GM12801 (cell line): Measurements from ENCODE around the gene DKK2.

Experiments used
- TF ChIP-seq, protein P1 (sequence below): IDR thresholded peaks from one replicate; pipeline ENCODE4 v1.5.1; 2011; ENCODE audit warnings: control low read depth; ENCODE audit not compliant: insufficient read length; ENCODE audit errors: extremely low read depth

Gene DKK2, protein sequence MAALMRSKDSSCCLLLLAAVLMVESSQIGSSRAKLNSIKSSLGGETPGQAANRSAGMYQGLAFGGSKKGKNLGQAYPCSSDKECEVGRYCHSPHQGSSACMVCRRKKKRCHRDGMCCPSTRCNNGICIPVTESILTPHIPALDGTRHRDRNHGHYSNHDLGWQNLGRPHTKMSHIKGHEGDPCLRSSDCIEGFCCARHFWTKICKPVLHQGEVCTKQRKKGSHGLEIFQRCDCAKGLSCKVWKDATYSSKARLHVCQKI

DNA sequence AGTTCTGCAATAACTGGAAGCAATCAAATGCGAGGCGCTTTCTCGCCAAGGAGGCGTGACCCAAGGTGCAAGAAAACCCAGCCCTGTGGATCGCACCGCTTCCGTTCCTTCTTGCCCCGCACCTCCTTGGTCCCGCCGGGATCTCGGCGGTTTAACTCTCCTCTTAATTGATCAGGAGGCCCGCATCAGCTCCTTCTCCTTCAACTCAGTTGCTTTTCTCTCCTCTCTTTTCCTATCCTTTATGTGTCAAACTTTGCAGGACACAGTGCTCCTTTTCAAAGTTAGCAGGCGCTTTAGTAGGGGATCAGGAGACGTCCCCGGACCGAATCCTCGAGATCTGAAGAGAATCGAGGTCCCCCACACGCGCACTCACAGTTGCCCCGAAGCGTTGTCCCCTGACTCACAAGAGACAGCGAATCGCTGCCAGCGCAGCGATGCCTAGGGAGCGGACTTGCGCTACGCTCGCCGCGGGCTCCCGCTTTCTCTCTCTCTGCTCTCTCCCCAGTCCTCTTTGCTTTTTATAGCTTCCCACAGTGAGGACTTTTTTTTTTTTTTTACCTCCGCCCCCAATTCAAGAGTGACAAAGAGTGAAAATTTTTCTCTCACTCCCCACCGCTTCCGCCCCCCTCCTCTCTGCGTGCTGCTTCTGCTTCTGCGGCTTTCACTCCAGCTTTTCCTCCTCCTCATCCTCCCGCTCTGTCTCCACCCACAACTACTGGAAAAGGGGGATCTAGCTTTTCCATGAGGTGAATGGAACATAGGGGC, at the start of gene DKK2:
TSS of gene DKK2 (minus strand) at position 495 of the 765 bp plus-strand sequence. CDS start 722 bp downstream, outside the sequence.
- TF ChIP-seq, protein P1, sequence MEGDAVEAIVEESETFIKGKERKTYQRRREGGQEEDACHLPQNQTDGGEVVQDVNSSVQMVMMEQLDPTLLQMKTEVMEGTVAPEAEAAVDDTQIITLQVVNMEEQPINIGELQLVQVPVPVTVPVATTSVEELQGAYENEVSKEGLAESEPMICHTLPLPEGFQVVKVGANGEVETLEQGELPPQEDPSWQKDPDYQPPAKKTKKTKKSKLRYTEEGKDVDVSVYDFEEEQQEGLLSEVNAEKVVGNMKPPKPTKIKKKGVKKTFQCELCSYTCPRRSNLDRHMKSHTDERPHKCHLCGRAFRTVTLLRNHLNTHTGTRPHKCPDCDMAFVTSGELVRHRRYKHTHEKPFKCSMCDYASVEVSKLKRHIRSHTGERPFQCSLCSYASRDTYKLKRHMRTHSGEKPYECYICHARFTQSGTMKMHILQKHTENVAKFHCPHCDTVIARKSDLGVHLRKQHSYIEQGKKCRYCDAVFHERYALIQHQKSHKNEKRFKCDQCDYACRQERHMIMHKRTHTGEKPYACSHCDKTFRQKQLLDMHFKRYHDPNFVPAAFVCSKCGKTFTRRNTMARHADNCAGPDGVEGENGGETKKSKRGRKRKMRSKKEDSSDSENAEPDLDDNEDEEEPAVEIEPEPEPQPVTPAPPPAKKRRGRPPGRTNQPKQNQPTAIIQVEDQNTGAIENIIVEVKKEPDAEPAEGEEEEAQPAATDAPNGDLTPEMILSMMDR, result no peak

GRCh38 chr4:107077192-107077591, 41.1 kb upstream of the DKK2 start:
- TF ChIP-seq, protein P1, result no peak

GRCh38 chr4:107072836-107073736, 37.0 kb upstream of the DKK2 start:
- TF ChIP-seq, protein P1, result no peak

- TF ChIP-seq, protein P1, result no peak
Observed at GRCh38 chr4:107071108-107071507, 35.0 kb upstream of the DKK2 start.

GRCh38 chr4:107069049-107069448, 32.9 kb upstream of the DKK2 start:
- TF ChIP-seq, protein P1, result no peak

DNA sequence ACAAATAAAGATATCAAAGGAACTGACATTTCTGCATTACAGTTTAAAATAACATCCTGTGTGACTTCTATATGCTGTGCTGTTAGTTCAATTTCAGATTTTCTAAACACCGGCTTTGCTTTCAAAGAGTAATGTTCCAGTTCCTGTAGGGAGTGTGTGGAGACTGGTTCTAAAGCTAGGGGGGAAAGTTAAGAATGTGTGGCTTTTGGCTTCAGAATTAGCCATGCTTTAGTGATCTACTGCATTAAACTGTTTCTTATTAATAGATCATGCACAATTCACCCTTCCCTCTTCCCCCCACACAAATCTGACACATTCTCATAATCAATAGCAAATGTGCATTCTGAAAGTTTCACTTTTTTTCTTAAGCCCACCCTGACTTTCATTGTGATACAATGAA, 32.0 kb upstream of the DKK2 start:
- TF ChIP-seq, protein P1, result no peak

DNA sequence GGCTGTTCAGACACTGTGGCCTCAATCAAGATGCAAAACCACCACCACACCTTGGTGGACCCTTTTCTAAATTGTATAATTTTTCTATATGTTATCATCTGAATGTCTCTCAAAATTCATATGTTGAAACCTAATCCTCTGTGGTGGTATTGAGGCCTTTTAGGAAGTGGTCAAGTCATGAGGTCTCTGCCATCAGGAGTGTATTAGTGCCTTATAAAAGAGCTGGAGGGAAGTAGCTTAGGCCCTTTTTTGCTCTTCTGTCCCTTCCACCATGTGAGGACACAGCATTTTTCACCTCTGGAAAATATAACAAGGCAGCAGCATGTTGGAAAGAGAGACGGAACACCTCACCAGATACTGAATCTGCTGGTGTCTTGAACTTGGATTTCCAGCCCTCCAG, 30.5 kb upstream of the DKK2 start:
- TF ChIP-seq, protein P1, result no peak
